ENCODE results near the gene ROR1. TPM values are rescaled to one million over a fixed set of nuclear protein-coding genes. Genes with fewer than 3 reads are reported as not detected.
A peak's percentile ranks its signal among the peaks of the same experiment; 100 is the strongest.

Gene ROR1
- total RNA-seq, 1 donor = 52.5 TPM

GRCh38 chr1:64112281-64112680 is 338.5 kb downstream of the ROR1 start:
- DNase-seq (ENCODE audit: insufficient read length, low spot score, missing footprints) = peak; percentile 78
- Histone ChIP-seq H3K36me3 (ENCODE audit: insufficient read depth, low read length) (no peaks in the 10 kb centered on the region), H3K79me2 (ENCODE audit: insufficient read depth, low read length) (peaks cover 9% of the 10 kb centered on the region), H3K27me3 (ENCODE audit: insufficient read depth, low read length) (no peaks in the 10 kb centered on the region), H3K9me3 (ENCODE audit: low read depth, low read length) (no peaks in the 10 kb centered on the region), H3K4me3 (ENCODE audit: insufficient read depth, low read length) (no peak overlapping the region), H3K4me1 (ENCODE audit: insufficient read depth, low read length) (peaks cover 31% of the 10 kb centered on the region), H4K20me1 (ENCODE audit: insufficient read depth, low read length) (peaks cover 4% of the 10 kb centered on the region), H3K4me2 (ENCODE audit: insufficient read depth, low read length) (peak overlapping the region; percentile 23), H2AFZ (ENCODE audit: low read length) (no peak overlapping the region), H3K27ac (ENCODE audit: low read depth, low read length) (peak overlapping the region; percentile 49)
- TF ChIP-seq CTCF (IDR thresholded peaks at IDR 0.05; ENCODE audit: extremely low read depth, low read depth, low read length) = no peak

GRCh38 chr1:64114012-64114525 is 340.3 kb downstream of the ROR1 start:
- no peaks in the 10 kb centered on the region for H3K36me3 ChIP-seq (ENCODE audit: insufficient read depth, low read length)
- H3K27me3 ChIP-seq (ENCODE audit: insufficient read depth, low read length) = no peaks in the 10 kb centered on the region
- H3K79me2 ChIP-seq (ENCODE audit: insufficient read depth, low read length) = peaks cover 6% of the 10 kb centered on the region
- no peak overlapping the region for H3K27ac ChIP-seq (ENCODE audit: low read depth, low read length)
- H3K4me2 ChIP-seq (ENCODE audit: insufficient read depth, low read length) = no peak overlapping the region
- no peak overlapping the region for H3K4me3 ChIP-seq (ENCODE audit: insufficient read depth, low read length)
- no peaks in the 10 kb centered on the region for H3K9me3 ChIP-seq (ENCODE audit: low read depth, low read length)
- peaks cover 4% of the 10 kb centered on the region for H4K20me1 ChIP-seq (ENCODE audit: insufficient read depth, low read length)
- DNase-seq (ENCODE audit: insufficient read length, low spot score, missing footprints) = no peak
- H3K4me1 ChIP-seq (ENCODE audit: insufficient read depth, low read length) = peaks cover 37% of the 10 kb centered on the region
- TF ChIP-seq CTCF (IDR thresholded peaks at IDR 0.05; ENCODE audit: extremely low read depth, low read depth, low read length) = no peak
- no peak overlapping the region for H2AFZ ChIP-seq (ENCODE audit: low read length)

- H3K27me3 ChIP-seq (ENCODE audit: insufficient read depth, low read length) = no peaks in the 10 kb centered on the region
- no peaks in the 10 kb centered on the region for H3K9me3 ChIP-seq (ENCODE audit: low read depth, low read length)
- H3K4me2 ChIP-seq (ENCODE audit: insufficient read depth, low read length) = no peak overlapping the region
- peaks cover 29% of the 10 kb centered on the region for H3K4me1 ChIP-seq (ENCODE audit: insufficient read depth, low read length)
- H3K27ac ChIP-seq (ENCODE audit: low read depth, low read length) = no peak overlapping the region
- H3K4me3 ChIP-seq (ENCODE audit: insufficient read depth, low read length) = no peak overlapping the region
- no peak for TF ChIP-seq CTCF (IDR thresholded peaks at IDR 0.05; ENCODE audit: extremely low read depth, low read depth, low read length)
- DNase-seq (ENCODE audit: insufficient read length, low spot score, missing footprints) = no peak
- H4K20me1 ChIP-seq (ENCODE audit: insufficient read depth, low read length) = peaks cover 4% of the 10 kb centered on the region
- H3K79me2 ChIP-seq (ENCODE audit: insufficient read depth, low read length) = no peaks in the 10 kb centered on the region
- no peaks in the 10 kb centered on the region for H3K36me3 ChIP-seq (ENCODE audit: insufficient read depth, low read length)
- H2AFZ ChIP-seq (ENCODE audit: low read length) = no peak overlapping the region
Measured at GRCh38 chr1:64116537-64116936, 342.7 kb downstream of the ROR1 start.

GRCh38 chr1:64117492-64117891 is 343.7 kb downstream of the ROR1 start:
- Histone ChIP-seq H3K79me2 (ENCODE audit: insufficient read depth, low read length) (no peaks in the 10 kb centered on the region), H3K4me2 (ENCODE audit: insufficient read depth, low read length) (no peak overlapping the region), H4K20me1 (ENCODE audit: insufficient read depth, low read length) (peaks cover 3% of the 10 kb centered on the region), H3K4me1 (ENCODE audit: insufficient read depth, low read length) (peaks cover 29% of the 10 kb centered on the region), H3K9me3 (ENCODE audit: low read depth, low read length) (no peaks in the 10 kb centered on the region), H3K27ac (ENCODE audit: low read depth, low read length) (no peak overlapping the region), H3K36me3 (ENCODE audit: insufficient read depth, low read length) (no peaks in the 10 kb centered on the region), H3K4me3 (ENCODE audit: insufficient read depth, low read length) (no peak overlapping the region), H3K27me3 (ENCODE audit: insufficient read depth, low read length) (no peaks in the 10 kb centered on the region), H2AFZ (ENCODE audit: low read length) (no peak overlapping the region)
- DNase-seq (ENCODE audit: insufficient read length, low spot score, missing footprints) = no peak
- no peak for TF ChIP-seq CTCF (IDR thresholded peaks at IDR 0.05; ENCODE audit: extremely low read depth, low read depth, low read length)

Data from osteoblast (primary cell).